Pancreas (tissue), 10 donors: ENCODE measurements around the gene AFDN. TPM values are rescaled to one million over a fixed set of nuclear protein-coding genes. Genes with fewer than 3 reads are reported as not detected.

Experiments
- ATAC-seq, 4 donors: fragments of 200-7000 bp; cut with Tn5 transposase; one replicate each; pipeline versions ENCODE4 v1.8.0 to v1.9.1; 2020; ENCODE audit warnings: mild to moderate bottlenecking in 4 of 4, moderate library complexity in 4 of 4
- DNase-seq, 6 donors: peaks; one replicate each; pipeline ENCODE4 v3.0.0-alpha.2; 2020
- FAIRE-seq: peaks from 2 replicates; lab custom pipeline; 2012; peaks lifted over from hg19 to GRCh38; lab: Jason Lieb, UNC
- H3K27ac ChIP-seq, 4 donors: fragments of 200-600 bp; sonication (generic); 1 replicate in 3 of 4; 2 replicates in 1 of 4; pipeline versions ENCODE4 v1.5.0 to v1.8.0; 2020
- H3K27me3 ChIP-seq, 4 donors: fragments of 200-600 bp; one replicate each; pipeline ENCODE4 v1.8.0; 2021
- H3K36me3 ChIP-seq, 3 donors: fragments of 200-600 bp; sonication (generic) in 1 of 3; one replicate each; pipeline versions ENCODE4 v1.5.0 to v1.8.0; 2020 to 2021
- H3K4me1 ChIP-seq, 3 donors: fragments of 200-600 bp; one replicate each; pipeline ENCODE4 v1.8.0; 2021
- H3K4me3 ChIP-seq, 4 donors: fragments of 200-600 bp; sonication (generic) in 2 of 4; one replicate each; pipeline versions ENCODE4 v1.5.0 to v1.8.0; 2020 to 2021
- H3K9me3 ChIP-seq, 4 donors: fragments of 200-600 bp; one replicate each; pipeline ENCODE4 v1.8.0; 2021
- WGBS, 2 donors: extraction: QIAGEN DNeasy Blood & Tissue Kit; methylation state at CpG; one replicate each; pipeline ENCODE4 v1.1.7; 2013; 5-methylcytosine and 5-hydroxymethylcytosine counted together
- intact Hi-C, 3 donors: fragments of 100-400 bp; cut with DNase I; formaldehyde crosslinking; loops; one replicate each; pipeline versions ENCODE4 v1.11.1 to v1.14.2; 2022
- polyA plus RNA-seq, 2 donors: library from polyadenylated mRNA; stranded (reverse); fragments of 200-250 nt; gene quantifications; one replicate each; pipeline ENCODE4 v1.2.3, GENCODE V29; 2013
- total RNA-seq, 6 donors: library from RNA; stranded (reverse); fragmentation: NEBNext Ultra II Directional in 4 of 6; extraction: Animal tissue kit (Norgen Biotek cat#: 25700) in 4 of 6; gene quantifications; one replicate each; pipeline versions ENCODE4 v1.2.1 to v1.2.4, GENCODE V29; 2021 to 2023
- TF ChIP-seq, protein P1 (sequence below), 4 donors: fragments of 200-600 bp; sonication (generic) in 3 of 4; IDR thresholded peaks; one replicate each; pipeline versions ENCODE4 v1.5.0 to v1.8.0; 2021; ENCODE audit warnings: antibody characterized with exemption in 4 of 4
- donor health status: healthy with polysubstance abuse.
- donor health status: DM: no; HTN: no; CAD: no; lungs with moderate emphysema.
- donor health status: DM: no; HTN: no; CAD: no.
- donor health status: control.
- donor health status: control.
- donor health status: Bipolar disorder and iron deficiency.
- donor health status: DM: yes; HTN: yes; CAD: no.
- donor health status: DM: no; HTN: no; CAD: no.
- donor health status: DM: no; HTN: no; CAD: no.
- donor health status: DM: yes; HTN: yes; CAD: no.

AFDN gene
- total and polyA plus RNA-seq, 8 donors, result 55.2 to 122 (median 73.3) TPM

DNA sequence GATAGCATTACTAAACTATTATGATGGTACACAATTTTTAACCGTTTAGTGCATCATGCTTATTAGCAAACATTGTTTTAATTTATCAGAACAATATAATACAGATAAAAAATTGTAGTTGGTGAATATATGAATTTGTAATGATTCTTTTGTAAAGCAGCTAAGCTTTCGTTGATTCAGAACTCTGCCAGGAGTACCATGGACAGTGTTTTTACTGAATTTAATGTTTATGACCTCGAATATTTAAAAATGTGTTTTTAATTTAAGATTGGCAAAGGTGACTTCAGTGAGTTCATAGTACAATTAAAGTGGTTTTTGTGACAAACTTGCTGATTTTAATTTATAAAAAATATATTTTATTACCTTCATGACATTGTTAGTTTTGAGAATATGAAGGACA lies 10.0 kb downstream of the AFDN start:
- no peak for FAIRE-seq
- DNase-seq, result no peak
- H3K27me3 ChIP-seq, result no peaks in the 10 kb centered on the region
- no peak for ATAC-seq
- no peaks in the 10 kb centered on the region for H3K36me3 ChIP-seq
- no peak overlapping the region for H3K4me3 ChIP-seq
- WGBS, 2 donors, result 51 to 73% methylated on average over 3 of the region's 3 CpGs
- TF ChIP-seq, protein P1, sequence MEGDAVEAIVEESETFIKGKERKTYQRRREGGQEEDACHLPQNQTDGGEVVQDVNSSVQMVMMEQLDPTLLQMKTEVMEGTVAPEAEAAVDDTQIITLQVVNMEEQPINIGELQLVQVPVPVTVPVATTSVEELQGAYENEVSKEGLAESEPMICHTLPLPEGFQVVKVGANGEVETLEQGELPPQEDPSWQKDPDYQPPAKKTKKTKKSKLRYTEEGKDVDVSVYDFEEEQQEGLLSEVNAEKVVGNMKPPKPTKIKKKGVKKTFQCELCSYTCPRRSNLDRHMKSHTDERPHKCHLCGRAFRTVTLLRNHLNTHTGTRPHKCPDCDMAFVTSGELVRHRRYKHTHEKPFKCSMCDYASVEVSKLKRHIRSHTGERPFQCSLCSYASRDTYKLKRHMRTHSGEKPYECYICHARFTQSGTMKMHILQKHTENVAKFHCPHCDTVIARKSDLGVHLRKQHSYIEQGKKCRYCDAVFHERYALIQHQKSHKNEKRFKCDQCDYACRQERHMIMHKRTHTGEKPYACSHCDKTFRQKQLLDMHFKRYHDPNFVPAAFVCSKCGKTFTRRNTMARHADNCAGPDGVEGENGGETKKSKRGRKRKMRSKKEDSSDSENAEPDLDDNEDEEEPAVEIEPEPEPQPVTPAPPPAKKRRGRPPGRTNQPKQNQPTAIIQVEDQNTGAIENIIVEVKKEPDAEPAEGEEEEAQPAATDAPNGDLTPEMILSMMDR (IDR thresholded peaks at IDR 0.05), result no peak
- no peaks in the 10 kb centered on the region for H3K9me3 ChIP-seq
- no peak overlapping the region for H3K27ac ChIP-seq
- H3K4me1 ChIP-seq, result peaks cover 6 to 54% (median 42%) of the 10 kb centered on the region in 3 donors
- intact Hi-C loops, result no loop called here

DNA sequence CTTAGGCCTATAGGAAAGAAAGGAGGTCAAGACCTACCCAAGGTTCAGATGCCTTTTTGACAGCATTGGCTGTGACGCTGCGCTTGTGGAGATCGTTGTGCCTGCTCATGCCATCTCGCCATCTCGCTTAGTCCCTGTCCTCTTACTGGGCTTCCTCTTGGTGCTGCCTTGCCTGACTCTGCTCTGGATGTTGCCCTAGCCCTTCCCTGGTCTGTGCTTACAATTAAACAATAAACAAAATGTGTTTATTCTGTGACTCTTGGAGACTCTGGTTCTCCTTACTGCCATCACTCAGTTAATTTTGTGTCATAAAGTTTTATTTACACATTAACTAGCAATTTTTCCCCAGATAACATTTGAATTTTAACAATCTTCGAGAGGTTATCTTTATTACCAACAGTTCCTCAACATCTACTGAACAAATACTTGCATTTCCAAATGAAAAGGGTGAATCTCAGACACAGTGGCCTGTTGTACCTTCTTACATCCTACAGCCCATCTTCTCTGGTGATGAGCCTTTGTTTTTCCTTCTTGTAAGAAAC lies 11.6 kb downstream of the AFDN start:
- FAIRE-seq, result no peak
- intact Hi-C loops, result no loop called here
- Histone ChIP-seq H3K9me3 (no peaks in the 10 kb centered on the region), H3K36me3 (no peaks in the 10 kb centered on the region), H3K4me1 (peaks cover 12 to 48% (median 43%) of the 10 kb centered on the region in 3 donors), H3K27me3 (no peaks in the 10 kb centered on the region), H3K4me3 (no peak overlapping the region), H3K27ac (no peak overlapping the region)
- WGBS, 2 donors, result 87 to 88% methylated on average over 6 of the region's 6 CpGs
- DNase-seq, result no peak
- TF ChIP-seq, protein P1 (IDR thresholded peaks at IDR 0.05), result no peak
- ATAC-seq, result no peak

DNA sequence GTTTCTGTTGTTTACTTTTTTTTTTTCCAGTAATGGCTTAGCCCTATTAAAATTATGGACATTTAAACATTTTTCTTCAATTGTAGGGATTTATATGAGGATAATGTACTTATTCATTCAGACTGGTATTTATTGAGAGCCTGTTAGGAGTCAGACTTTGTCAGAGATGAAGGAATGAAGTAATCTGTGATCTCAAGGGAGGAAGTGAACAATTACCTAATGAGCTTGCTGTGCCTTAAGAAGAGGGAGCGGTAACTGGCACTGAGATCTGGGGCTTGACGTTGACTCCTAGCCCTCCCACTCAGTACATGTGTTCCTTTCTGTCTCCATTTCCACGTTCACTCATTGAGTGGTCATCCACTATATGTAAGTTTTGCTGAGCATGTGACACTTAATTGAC lies 12.6 kb downstream of the AFDN start:
- DNase-seq (no peak), FAIRE-seq (no peak), ATAC-seq (no peak)
- no peaks in the 10 kb centered on the region for H3K9me3 ChIP-seq
- TF ChIP-seq, protein P1 (IDR thresholded peaks at IDR 0.05), result no peak
- H3K4me1 ChIP-seq, result peaks cover 7 to 46% (median 40%) of the 10 kb centered on the region in 3 donors
- no peaks in the 10 kb centered on the region for H3K27me3 ChIP-seq
- no peak overlapping the region for H3K27ac ChIP-seq
- 78 to 87% methylated on average over 3 of the region's 3 CpGs for WGBS, 2 donors
- intact Hi-C loops, result no loop called here
- H3K4me3 ChIP-seq, result no peak overlapping the region
- H3K36me3 ChIP-seq, result no peaks in the 10 kb centered on the region

DNA sequence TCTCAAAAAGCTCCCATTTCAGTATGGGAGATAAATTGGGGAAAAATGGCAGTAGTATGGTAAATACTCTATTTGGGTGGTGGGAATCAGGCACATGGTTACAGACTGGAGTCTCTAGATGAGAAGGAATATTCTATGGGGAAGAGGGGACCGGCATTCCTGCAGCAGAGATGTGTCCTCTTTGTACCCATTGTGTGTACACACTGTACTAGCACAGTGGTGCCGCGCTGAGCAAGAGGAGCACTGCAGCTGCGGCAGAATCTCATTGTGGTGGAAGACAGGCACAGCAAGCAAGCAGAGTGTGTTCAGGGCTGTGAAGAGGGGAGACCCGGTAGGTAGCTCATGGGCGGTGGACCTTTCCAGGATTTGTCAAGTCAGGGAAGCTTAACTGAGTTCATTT lies 13.0 kb downstream of the AFDN start:
- WGBS, 2 donors, result 76 to 78% methylated on average over 6 of the region's 6 CpGs
- no peaks in the 10 kb centered on the region for H3K9me3 ChIP-seq
- peaks cover 7 to 44% (median 39%) of the 10 kb centered on the region in 3 donors for H3K4me1 ChIP-seq
- ATAC-seq, result no peak
- H3K4me3 ChIP-seq, result no peak overlapping the region
- TF ChIP-seq, protein P1 (IDR thresholded peaks at IDR 0.05), result no peak
- no peak for DNase-seq
- H3K27ac ChIP-seq, result no peak overlapping the region
- intact Hi-C loops, result no loop called here
- H3K36me3 ChIP-seq, result no peaks in the 10 kb centered on the region
- no peaks in the 10 kb centered on the region for H3K27me3 ChIP-seq
- no peak for FAIRE-seq

DNA sequence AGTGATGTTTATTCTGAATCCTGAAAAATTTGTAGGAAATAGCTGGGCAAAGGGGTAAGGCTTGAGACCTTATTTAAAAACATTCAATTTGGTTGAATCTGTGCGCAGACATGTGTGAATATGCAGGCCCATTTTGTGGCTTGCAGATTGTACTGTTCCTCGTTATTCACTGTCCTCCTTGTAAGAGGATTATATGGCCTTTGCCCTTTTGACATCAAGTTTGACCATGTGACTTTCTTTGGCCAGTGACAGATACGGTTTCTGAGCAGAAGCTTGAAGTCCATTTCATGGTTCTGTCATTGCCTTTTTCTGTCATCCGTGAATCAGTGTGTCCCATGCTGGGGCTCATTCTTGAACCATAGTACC lies 13.4 kb downstream of the AFDN start:
- DNase-seq (no peak), FAIRE-seq (no peak), ATAC-seq (no peak)
- no peak overlapping the region for H3K4me3 ChIP-seq
- TF ChIP-seq, protein P1 (IDR thresholded peaks at IDR 0.05), result no peak
- 88% methylated on average over 4 of the region's 4 CpGs for WGBS, 2 donors
- H3K27ac ChIP-seq, result no peak overlapping the region
- H3K9me3 ChIP-seq, result no peaks in the 10 kb centered on the region
- no peaks in the 10 kb centered on the region for H3K27me3 ChIP-seq
- peaks cover 7 to 40% (median 35%) of the 10 kb centered on the region in 3 donors for H3K4me1 ChIP-seq
- intact Hi-C loops, result no loop called here
- no peaks in the 10 kb centered on the region for H3K36me3 ChIP-seq
